ENCODE data around the gene LTB4R. TPM values are rescaled to one million over a fixed set of nuclear protein-coding genes. Genes with fewer than 3 reads are reported as not detected.

LTB4R gene, protein sequence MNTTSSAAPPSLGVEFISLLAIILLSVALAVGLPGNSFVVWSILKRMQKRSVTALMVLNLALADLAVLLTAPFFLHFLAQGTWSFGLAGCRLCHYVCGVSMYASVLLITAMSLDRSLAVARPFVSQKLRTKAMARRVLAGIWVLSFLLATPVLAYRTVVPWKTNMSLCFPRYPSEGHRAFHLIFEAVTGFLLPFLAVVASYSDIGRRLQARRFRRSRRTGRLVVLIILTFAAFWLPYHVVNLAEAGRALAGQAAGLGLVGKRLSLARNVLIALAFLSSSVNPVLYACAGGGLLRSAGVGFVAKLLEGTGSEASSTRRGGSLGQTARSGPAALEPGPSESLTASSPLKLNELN
- 2.5 and 6.3 TPM in 2 replicates for total RNA-seq (2014; rRNA removed; shearing (Covaris generic))

DNA sequence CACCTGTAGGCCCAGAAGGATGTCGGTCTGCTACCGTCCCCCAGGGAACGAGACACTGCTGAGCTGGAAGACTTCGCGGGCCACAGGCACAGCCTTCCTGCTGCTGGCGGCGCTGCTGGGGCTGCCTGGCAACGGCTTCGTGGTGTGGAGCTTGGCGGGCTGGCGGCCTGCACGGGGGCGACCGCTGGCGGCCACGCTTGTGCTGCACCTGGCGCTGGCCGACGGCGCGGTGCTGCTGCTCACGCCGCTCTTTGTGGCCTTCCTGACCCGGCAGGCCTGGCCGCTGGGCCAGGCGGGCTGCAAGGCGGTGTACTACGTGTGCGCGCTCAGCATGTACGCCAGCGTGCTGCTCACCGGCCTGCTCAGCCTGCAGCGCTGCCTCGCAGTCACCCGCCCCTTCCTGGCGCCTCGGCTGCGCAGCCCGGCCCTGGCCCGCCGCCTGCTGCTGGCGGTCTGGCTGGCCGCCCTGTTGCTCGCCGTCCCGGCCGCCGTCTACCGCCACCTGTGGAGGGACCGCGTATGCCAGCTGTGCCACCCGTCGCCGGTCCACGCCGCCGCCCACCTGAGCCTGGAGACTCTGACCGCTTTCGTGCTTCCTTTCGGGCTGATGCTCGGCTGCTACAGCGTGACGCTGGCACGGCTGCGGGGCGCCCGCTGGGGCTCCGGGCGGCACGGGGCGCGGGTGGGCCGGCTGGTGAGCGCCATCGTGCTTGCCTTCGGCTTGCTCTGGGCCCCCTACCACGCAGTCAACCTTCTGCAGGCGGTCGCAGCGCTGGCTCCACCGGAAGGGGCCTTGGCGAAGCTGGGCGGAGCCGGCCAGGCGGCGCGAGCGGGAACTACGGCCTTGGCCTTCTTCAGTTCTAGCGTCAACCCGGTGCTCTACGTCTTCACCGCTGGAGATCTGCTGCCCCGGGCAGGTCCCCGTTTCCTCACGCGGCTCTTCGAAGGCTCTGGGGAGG is at the start of gene LTB4R:
Gene LTB4R, plus strand, starts transcription at position 857 of the 959 bp plus-strand sequence. CDS start 4,150 bp downstream, outside the sequence.
- DNase-seq (ENCODE audit: low read depth), result peak; percentile 64

DNA sequence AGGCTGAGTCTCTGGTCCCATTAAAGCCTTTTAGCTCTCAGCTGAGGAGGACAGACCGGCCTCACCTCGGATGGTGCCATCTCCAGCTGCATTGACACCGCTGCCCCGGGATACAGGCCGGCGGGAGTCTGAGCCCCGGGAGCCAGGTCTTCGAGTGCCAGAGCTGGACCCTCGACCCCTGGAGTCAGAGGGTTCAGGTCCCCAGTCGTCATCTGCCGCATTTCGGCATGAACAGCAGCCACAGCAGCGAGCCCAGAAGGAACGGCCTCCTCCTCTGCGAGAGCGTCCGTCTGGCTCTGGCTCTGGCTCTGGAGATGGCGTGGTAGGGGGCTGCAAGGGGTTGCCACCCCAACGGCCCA is 49.4 kb upstream of the LTB4R start:
- DNase-seq (ENCODE audit: low read depth), result no peak

DNA sequence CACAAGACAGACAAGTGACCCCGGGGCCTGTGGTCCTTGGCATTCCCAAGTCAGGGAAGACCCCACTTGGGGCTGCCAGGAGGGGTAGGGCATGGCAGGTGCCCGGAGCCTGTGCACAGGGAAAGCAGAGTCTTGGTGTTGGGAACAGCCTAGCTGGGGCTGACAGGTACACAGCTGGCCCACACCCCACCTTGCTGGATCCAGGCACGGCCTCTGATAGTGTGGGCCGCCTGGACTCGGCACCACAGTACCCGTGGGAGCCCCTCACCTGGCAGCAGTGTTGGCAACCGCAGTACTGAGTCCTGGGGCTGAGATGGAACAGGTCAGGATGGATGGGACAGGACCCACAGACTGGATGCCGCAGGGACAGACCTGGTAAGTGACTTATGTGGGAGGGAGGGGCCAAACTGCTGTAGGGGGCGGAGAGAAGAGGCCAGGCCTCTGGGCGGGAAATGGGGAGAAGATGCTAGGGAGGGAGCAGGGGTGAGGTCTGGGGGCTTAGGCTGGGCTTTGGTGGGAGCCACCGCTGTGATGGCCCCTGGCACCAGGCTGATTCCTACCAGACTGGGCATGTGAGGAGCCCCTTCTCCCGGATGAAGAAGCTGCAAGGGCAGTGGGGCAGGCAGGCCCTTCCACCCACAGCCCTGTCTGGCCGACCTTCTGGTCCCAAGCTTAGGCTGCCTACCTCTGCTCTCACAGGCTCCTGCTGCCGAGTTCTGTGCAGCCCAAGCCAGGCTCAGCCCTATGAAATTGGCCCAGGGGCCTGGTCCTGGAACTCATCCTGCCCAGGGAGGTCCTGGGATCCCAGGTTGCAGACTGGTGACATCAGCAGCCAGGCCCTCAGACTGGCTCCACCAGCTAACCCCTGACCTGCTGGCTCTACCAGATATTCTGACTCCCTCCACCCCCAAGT is 48.2 kb upstream of the LTB4R start, which contains the start of gene TGM1:
Gene TGM1, minus strand, starts transcription at position 357 of the 913 bp plus-strand sequence. CDS start 825 bp downstream, outside the sequence.
- DNase-seq (ENCODE audit: low read depth), result no peak

DNA sequence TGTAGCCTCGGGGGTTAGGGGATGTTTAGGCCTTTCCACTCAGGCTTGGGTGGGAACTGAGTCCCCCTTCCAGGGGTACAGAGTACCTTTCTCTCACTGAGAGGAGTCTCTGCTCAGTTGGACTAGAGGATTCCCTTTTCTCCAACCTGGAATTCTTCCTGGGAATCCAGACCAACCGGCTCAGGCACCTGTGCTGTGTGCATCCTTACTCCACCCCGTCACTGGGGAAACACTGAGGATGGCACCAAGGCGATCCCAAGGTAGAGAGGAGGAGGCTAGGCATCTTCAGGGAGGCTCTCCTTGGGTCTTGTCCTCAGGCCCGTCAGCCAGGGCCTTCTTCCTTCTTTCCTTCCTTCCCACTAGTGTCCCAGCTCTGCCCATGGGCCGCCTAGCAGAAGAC is 47.5 kb upstream of the LTB4R start:
- no peak for DNase-seq (ENCODE audit: low read depth)

DNA sequence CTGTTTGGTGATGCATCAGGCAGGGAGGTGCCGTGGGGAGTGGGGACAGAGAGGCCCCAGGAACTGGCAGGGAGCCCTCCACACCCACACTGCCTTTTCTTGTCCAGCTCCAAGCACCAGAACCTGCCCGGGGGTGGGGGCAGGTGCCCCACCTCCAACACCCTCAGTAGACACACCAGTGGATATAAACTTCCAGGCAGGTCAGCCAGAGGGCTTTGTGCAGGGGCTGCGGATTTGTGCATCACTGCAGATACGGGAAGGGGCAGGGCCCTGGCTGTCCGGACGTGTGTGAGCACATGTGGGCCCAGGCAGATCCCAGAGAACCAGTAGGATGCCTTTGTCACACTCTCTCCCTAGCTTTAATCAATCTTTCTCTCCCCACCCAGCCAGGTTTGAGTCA is 47.0 kb upstream of the LTB4R start:
- DNase-seq (ENCODE audit: low read depth), result no peak

DNA sequence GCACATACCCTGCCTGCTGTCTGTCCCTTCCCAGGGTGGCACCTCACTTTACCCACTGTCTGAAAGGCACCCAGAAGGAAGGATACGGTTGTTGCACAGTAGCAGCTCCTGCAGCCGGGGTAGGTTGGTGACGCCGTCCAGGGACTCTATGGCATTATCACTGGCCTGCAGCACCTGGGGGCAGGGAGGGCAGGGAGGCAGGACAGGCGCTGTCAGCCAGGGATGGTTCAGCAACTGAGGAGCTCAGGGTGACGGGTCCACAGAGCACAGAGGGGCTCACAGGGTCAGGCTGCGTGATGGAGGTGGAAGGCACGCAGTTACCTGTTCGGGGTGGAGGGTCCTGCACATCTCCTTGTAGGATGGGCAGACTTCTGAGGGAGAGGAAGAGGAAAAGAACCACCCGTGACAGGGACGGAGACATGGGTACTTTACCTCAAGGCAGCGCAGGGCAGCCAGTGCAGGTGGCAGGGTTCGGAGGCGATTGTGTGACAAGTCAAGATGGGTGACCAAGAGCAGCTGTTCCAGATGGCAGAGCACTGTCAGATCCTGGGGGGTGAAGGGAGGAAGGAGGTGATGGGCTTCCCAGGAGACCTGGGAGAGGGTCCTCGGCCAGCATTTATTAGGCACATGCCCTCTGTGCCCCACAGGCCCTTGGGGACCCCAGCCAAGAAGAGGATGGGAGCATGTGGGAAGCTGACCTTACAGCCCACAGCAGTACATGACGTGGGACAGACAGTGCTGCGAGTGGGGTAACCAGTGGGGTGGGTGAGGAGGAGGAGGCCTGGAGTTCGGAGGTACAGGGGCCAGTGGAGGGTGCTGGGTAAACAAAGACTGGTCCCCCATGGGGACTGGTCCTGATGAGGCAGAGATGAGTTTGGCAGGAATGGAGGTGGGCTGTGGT is 44.7 kb upstream of the LTB4R start:
- no peak for DNase-seq (ENCODE audit: low read depth)

DNA sequence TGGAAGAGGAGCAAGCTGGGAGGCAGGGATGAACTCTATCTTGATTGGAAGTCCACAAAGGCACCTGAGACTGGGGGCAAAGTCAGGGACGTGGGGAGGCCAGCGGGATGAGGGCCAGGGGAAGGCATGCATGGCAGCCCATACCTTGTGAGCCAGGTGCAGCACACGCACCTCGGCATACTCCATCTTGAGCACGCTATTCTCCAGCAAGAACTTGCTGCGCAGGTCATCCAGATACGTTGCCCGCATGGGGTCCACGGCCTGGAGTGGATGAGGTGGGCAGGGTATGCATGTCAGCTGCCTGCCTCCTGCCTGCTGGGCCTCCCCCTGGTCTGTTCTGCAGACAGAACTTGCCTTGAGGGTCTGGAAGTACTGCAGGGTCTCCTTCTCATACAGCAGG is 43.8 kb upstream of the LTB4R start:
- no peak for DNase-seq (ENCODE audit: low read depth)

DNA sequence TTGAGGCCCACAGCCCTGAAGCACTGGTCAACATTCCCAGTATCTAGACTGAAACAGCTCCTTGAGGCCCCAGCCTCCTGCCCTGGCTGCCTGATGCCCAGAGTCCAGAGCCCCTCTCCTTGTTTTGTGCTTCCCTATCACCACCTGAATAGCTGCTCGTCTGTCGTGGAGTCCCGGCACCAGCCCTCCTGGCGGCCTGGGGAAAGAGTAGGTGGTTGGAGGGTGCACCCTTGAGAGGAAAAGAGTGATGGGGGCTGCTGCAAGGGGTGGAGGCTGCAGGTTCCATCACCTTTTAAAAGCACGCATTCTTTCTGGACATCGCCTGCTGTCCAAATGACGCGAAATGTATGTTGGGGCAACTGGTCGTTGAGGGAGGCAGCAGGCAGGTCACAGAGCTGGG is 43.1 kb upstream of the LTB4R start:
- no peak for DNase-seq (ENCODE audit: low read depth)

DNA sequence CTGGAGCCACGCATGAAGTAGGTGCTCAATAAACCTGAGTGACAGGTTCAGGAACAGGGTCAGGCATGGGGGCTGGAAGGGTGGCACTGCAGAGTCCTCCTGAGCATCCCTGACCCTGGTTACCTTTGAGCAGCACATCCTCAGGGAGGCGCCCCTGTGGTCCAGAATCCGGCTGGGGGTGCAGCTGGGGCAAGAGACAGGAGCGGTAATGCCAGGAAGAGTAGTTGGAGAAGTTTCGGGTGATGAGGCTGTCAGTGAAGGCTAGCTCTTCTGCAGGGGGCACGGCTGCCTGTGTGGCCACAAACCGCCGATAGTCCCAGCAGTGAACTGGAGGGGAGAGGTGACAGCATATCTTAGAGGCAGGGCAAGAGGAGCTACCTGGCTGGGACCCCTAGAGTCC is 41.9 kb upstream of the LTB4R start:
- DNase-seq (ENCODE audit: low read depth), result no peak

DNA sequence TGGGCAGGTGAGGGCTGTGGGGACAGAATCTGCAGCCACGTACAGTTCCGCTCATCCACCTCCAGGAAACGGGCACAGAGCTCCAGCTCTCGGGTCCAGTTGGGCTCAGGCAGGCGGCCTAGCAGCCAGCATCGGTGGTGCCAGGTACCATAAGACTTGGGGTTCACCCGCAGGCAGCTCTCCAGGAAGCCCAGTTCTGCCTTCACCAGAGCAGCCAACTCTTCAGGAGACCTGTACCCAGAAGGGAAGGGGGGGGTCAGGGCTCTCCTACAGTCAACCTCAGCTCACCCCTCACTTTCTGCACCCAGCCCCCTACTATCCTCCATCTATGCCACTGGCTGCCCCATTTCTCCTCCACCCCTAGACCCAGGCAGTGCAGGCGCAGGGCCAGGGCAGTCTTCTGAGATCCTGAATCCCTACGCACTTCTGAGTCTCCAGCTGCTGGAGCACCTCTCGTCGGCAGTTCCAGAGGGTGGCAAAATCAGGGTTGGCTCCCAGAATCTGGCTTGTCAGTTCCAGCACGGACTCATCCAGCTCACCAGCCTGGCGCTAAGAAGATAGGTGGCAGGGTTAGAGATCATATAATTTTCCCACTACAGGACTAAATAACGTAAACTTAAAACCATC is 41.3 kb upstream of the LTB4R start:
- no peak for DNase-seq (ENCODE audit: low read depth)

DNA sequence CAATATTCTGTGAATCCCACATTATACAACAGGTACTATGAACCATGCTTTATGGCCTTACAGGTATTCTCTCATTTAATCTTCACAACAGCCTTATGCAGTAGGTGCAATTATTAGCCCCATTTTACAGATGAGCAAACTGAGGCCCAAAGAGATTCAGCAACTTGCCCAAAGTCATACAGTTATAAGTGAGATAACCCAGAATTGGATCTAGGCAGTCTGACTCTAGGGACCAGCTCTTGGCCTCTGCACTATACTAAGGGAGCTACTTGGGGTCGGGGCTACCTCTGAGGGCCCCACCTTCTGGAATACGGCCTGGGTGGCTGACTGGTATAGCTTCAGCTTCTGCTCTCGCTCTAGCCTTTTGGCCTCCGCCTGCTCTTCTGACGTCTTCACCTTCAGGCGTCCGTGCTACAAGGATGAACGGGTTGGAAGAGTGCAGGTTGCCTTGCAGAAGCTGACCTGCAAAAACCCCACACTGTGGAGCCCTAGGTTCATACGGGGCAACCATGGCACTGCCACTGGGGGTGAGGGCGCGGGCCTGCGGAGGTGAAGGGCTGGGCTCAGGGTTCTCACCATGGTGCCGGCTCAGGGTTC is 40.7 kb upstream of the LTB4R start:
- no peak for DNase-seq (ENCODE audit: low read depth)

DNA sequence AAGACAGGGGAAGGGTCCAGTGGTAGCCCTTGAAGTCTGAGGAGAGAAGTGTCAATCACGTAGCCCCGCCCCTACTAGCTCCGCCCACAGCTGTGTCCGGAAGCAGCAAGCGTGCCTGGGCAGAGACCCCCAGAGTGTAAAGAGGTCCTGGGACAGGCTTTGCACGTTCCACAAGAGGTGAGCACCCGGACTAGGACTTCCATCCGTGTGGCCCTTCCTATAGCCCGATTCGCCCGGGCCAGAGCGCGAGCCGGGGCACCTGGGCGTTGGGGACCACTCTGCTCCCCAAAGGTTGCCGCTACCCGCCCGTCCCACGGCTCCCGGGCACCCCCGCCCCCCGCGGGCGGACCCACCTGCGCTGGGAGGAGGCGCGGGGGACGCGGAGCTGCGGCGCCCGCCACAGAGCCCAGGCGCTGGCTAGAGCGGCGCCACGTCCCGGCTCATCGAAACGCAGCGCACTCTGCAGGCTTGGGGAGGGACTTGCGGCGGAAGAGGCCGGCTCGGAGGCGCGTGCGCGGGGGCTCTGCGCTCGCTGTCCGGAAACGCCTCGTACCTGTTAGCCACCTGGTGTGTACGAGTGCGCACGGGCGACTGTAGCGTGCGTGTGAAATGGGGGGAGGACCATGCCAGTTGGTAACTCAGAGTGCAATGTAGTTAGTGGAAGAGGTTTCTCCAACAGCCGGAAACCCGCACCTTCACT is 40.0 kb upstream of the LTB4R start, which contains the start of gene RABGGTA:
Gene RABGGTA, minus strand, starts transcription at position 464 of the 700 bp plus-strand sequence. CDS start 482 bp downstream, outside the sequence.
- peak; percentile 95 for DNase-seq (ENCODE audit: low read depth)

DNA sequence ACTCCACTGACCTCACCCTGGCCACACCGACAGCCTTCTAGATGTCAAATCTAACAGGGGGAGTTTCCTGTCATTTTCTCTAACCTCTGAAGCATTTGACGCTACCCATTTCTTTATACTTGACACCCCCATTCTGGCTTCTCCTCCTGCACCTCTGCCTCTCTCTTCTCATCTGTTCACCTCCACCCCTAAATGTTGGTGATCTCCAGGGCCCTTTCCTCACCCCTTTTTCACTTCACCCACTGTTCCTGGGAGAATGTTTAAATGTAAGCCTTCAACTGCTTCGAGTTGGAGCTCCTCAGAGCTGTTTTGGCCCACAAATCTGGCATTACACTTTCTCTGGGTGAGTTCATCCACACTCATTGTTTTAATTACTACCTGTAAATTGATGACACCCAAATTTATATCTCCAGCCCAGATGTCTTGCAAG is 39.5 kb upstream of the LTB4R start:
- no peak for DNase-seq (ENCODE audit: low read depth)

DNA sequence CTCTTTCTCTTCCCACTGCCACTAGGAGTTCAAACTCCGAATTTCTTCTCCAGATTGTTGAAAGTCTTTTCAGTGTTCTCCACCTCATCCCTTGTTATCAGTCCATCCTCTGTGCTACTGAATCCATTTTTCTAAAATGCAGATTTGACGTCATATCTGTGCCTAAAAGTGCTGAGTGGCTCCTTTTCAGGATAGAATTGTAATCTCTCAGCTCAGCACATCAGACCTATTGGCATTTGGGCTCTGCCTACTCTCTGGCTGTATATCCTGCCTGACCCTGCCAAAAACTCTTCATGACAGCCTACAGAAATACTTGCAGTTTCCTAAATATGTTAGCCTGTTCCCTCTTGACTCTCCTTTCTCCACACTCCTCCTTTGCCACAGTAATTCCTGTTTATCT is 38.8 kb upstream of the LTB4R start:
- DNase-seq (ENCODE audit: low read depth), result no peak

DNA sequence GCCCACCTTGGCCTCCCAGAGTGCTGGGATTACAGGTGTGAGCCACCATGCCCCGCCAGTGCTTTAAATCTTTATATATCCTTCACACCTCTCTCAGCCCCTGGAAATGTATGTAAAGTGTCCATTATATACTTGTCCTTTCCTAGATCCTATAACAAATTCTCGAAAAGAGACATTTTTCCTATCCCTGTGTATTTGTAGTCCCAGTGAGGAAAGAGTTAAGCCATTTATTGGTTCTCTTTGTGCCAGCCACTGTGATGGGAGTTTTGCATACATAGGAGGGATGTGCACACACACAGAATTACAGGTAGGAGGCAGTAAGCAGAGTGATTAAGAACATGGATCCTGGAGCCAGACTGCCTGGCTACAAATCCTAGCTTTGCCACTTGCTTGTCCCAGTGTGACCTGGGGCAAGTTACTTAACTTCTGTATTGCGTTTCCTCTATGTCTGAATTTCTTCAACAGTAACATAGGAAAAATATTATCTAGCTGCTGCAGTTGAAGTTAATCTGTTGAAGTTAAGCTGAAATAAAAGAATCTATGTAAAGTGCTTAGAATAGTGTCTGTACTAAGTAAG is 37.8 kb upstream of the LTB4R start:
- DNase-seq (ENCODE audit: low read depth), result no peak

DNA sequence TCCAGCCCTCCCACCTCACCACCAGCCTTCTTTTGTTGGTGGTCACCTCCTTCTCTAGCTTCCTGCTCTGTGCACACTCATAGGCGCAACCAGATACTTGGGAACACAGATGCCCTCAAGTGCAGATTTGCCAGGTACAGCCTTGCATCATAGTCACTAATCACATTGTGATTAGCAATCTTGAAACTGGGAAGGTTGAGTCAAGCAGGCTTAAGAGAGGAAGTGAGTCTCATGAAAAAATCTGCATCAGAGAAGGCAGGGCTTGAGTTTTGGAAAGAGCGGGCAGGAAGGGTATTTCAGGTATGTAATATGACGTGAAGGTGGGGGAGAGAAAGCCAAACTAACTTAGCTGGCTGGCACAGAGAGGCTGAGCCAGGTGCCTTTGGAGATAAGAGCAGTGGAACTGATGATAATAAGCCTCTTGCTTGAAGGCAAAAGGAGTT is 37.2 kb upstream of the LTB4R start:
- DNase-seq (ENCODE audit: low read depth), result no peak

DNA sequence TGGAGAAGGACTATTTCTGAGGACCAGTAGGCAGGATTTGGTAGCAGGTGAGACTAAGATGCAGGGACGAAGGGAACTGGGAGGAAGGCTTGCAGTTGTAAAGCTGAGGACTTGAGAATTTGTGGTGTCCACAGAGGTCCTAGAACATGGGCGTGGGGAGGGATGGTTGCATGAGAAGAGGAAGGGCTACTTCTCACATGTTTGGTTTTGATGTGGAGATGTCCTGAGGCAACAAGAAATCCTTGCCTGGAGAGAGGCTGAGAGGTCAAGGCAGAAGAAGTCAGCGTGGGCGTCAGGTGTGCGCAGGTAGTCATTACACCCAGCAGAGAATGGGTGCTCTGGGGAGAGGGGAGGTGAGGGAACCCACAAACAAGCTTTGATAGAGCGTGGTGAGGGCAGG is 34.2 kb upstream of the LTB4R start:
- no peak for DNase-seq (ENCODE audit: low read depth)

DNA sequence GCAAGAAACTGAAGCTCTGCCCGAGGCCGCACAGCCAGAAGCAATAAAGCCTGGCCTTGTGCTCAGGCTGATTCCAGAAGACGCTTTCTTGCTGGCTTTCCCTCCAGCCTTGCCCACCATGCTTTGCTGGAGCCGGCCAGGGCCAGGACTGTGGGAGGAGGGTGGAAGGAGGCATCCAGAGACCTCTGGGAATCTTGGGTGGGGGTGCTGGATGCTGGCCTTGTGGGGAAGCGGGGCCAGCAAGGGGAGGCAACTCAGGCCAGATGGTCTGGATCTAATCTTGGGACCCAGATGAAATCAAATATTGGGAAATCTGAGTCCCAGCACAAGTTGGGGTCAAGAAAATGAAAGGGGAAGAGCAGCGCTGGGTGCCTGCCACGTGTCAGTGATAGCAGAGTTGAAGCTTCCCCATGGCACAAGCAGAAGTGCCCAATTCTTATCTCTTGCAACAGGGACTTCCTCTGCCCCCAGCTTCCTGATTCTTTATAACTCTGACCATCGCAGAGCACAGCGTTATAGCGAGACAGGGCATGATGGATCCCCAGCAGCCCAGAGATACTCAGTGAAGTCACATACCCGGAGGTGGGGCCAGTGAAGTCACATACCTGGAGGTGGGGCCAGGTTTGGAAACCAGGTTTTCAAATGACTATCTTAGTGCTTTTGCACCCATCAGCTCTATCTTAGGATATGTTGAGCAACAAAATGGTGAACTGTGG is 33.5 kb upstream of the LTB4R start:
- DNase-seq (ENCODE audit: low read depth), result no peak
